Measurements from ENCODE around the gene AAGAB.

The AAGAB gene

GRCh38 chr15:67187351-67187854, 67.1 kb downstream of the AAGAB start:
- no peak for DNase-seq (ENCODE audit: low spot score)

GRCh38 chr15:67186688-67187087, 67.8 kb downstream of the AAGAB start:
- DNase-seq (ENCODE audit: low spot score) = no peak

- no peak for DNase-seq (ENCODE audit: low spot score)
These were observed 68.2 kb downstream of the AAGAB start for GRCh38 chr15:67186226-67186649.

- DNase-seq (ENCODE audit: low spot score) = peak; percentile 19
These were observed 68.7 kb downstream of the AAGAB start for GRCh38 chr15:67185621-67186225.

GRCh38 chr15:67185051-67185450, 69.4 kb downstream of the AAGAB start:
- no peak for DNase-seq (ENCODE audit: low spot score)

GRCh38 chr15:67184208-67184925, 70.1 kb downstream of the AAGAB start:
- DNase-seq (ENCODE audit: low spot score) = no peak

GRCh38 chr15:67183443-67184169, 70.9 kb downstream of the AAGAB start:
- no peak for DNase-seq (ENCODE audit: low spot score)

GRCh38 chr15:67181221-67181639, 73.2 kb downstream of the AAGAB start:
- DNase-seq (ENCODE audit: low spot score) = no peak

- no peak for DNase-seq (ENCODE audit: low spot score)
These were observed 73.8 kb downstream of the AAGAB start for GRCh38 chr15:67180514-67181191.

- DNase-seq (ENCODE audit: low spot score) = no peak
These were observed 74.4 kb downstream of the AAGAB start for GRCh38 chr15:67180035-67180434.

- DNase-seq (ENCODE audit: low spot score) = no peak
These were observed 75.0 kb downstream of the AAGAB start for GRCh38 chr15:67179411-67179995.

GRCh38 chr15:67178569-67179210, 75.8 kb downstream of the AAGAB start:
- DNase-seq (ENCODE audit: low spot score) = no peak

- no peak for DNase-seq (ENCODE audit: low spot score)
These were observed 76.7 kb downstream of the AAGAB start for GRCh38 chr15:67177752-67178151.

GRCh38 chr15:67176195-67176971, 78.1 kb downstream of the AAGAB start:
- DNase-seq (ENCODE audit: low spot score) = no peak

GRCh38 chr15:67175643-67176071, 78.8 kb downstream of the AAGAB start:
- peak; percentile 35 for DNase-seq (ENCODE audit: low spot score)

- DNase-seq (ENCODE audit: low spot score) = peak; percentile 32
These were observed 79.4 kb downstream of the AAGAB start for GRCh38 chr15:67174864-67175573.

- no peak for DNase-seq (ENCODE audit: low spot score)
These were observed 80.0 kb downstream of the AAGAB start for GRCh38 chr15:67174446-67174845.

- DNase-seq (ENCODE audit: low spot score) = no peak
These were observed 80.7 kb downstream of the AAGAB start for GRCh38 chr15:67173786-67174185.

GRCh38 chr15:67173005-67173404, 81.5 kb downstream of the AAGAB start:
- DNase-seq (ENCODE audit: low spot score) = no peak

GRCh38 chr15:67172172-67172571, 82.3 kb downstream of the AAGAB start:
- DNase-seq (ENCODE audit: low spot score) = no peak

Measured in activated CD4-positive, alpha-beta T cell treated with anti-CD3 and anti-CD28 coated beads, Interleukin-2, Interleukin-4, amounts not matched to agents 100 ng/mL and 50 ng/mL, durations not matched to agents 16 hours and 8 hours (primary cell).